Heart left ventricle (tissue), 13 donors: ENCODE measurements around the gene NPPA.

Experiments used
- CTCF ChIP-seq, 12 donors: fragments of 200-600 bp; sonication (generic) in 4 of 12; IDR thresholded peaks; one replicate each; pipeline versions ENCODE4 v1.5.0 to v1.8.0; 2018 to 2022; ENCODE audit warnings: antibody characterized with exemption in 12 of 12, mild to moderate bottlenecking in 5 of 12
- POLR2A ChIP-seq, 2 donors: fragments of 450-650 bp; IDR thresholded peaks; one replicate each; pipeline ENCODE4 v1.6.1; 2017; ENCODE audit warnings: antibody characterized with exemption in 2 of 2, mild to moderate bottlenecking in 2 of 2, moderate library complexity in 2 of 2
- donor health status: ischemic (EF 13 %, LVEDD 7.1; RV severe dilation, severe dysfunction).
- donor health status: DM: no; HTN: yes; CAD: no.
- donor health status: DM: no; HTN: no; CAD: no.
- donor health status: ischemic (EF 25% LVEDD 6.9; RV normal size, moderate dysfunction).
- donor health status: ischemic (EF 25% LVEDD 5.7; RV mildly dilated, moderate dysfunction).
- donor health status: ischemic (EF 35%, LVEDD 5.7; RV mildly dilated, moderate dysfunction).
- donor health status: nonischemic (EF 11% LVEDD 7.7; RV severe dilation, severe dysfunction).
- donor health status: DM: yes; HTN: yes; CAD: no.
- donor health status: PGD.
- donor health status: ischemic (EF 29% LVEDD 5.4; RV normal size, mild dysfunction).
- donor health status: nonischemic (EF 23%, LVEDD 6.1; RV moderate dilation, normal function).

DNA sequence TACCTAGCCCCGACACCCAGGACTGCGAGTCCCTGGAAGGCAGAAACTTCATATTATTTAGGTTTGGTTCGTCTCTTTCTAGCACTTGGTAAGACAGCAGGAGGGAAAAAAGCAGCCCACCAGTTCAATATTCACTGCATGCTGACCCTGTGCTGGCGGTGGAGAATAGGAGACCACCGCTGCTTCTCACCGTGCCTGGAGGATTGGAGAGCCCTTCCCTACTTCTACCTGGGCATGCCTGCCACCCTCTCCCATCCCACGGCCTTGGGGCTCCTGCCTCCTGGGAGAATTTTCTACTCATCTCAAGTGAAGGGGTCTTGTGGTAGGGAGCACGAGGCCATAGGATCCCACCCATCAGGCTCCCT, 47.2 kb downstream of the NPPA start:
- TF ChIP-seq CTCF (IDR thresholded peaks at IDR 0.05) (no peak), POLR2A (IDR thresholded peaks at IDR 0.05) (no peak)
